Uterus (tissue), 4 donors: ENCODE data around the gene SPATA2. TPM values are rescaled to one million over a fixed set of nuclear protein-coding genes. Genes with fewer than 3 reads are reported as not detected.

Source experiments
- DNase-seq, 2 donors: peaks; one replicate each; pipeline ENCODE4 v3.0.0-alpha.2; 2019 to 2020
- H3K27ac ChIP-seq, 2 donors: fragments of 200-600 bp; sonication (generic); 1 replicate in 1 of 2; 2 replicates in 1 of 2; pipeline ENCODE4 v1.5.1; 2016 to 2018
- H3K27me3 ChIP-seq, 2 donors: fragments of 200-600 bp; sonication (generic); one replicate each; pipeline ENCODE4 v1.5.1; 2018 to 2019; ENCODE audit warnings: control low read depth in 1 of 2
- H3K36me3 ChIP-seq, 2 donors: fragments of 200-600 bp; sonication (generic); one replicate each; pipeline ENCODE4 v1.5.1; 2019; ENCODE audit warnings: control low read depth in 1 of 2
- H3K4me1 ChIP-seq, 2 donors: fragments of 200-600 bp; sonication (generic); one replicate each; pipeline ENCODE4 v1.5.1; 2018 to 2019; ENCODE audit warnings: control low read depth in 1 of 2
- H3K4me3 ChIP-seq, 2 donors: fragments of 200-600 bp; sonication (generic); 1 replicate in 1 of 2; 2 replicates in 1 of 2; pipeline ENCODE4 v1.5.1; 2018 to 2019; ENCODE audit warnings: mild to moderate bottlenecking in 1 of 2
- H3K9me3 ChIP-seq, 2 donors: fragments of 200-600 bp; sonication (generic); one replicate each; pipeline ENCODE4 v1.5.1; 2019; ENCODE audit warnings: control low read depth in 1 of 2
- CTCF ChIP-seq, 4 experiments: fragments of 200-600 bp in 2 of 4; fragments of 450-650 bp in 2 of 4; sonication (generic) in 2 of 4; IDR thresholded peaks; one replicate each; pipeline ENCODE4 v1.5.1; 2016 to 2019; ENCODE audit warnings: antibody characterized with exemption in 4 of 4, mild to moderate bottlenecking in 2 of 4, moderate library complexity in 1 of 4
- POLR2A ChIP-seq, 2 donors: fragments of 450-650 bp; IDR thresholded peaks; one replicate each; pipeline ENCODE4 v1.6.1; 2016; ENCODE audit warnings: antibody characterized with exemption in 2 of 2, mild to moderate bottlenecking in 1 of 2, moderate library complexity in 1 of 2
- intact Hi-C: fragments of 100-400 bp; cut with DNase I; formaldehyde crosslinking; loops from one replicate; pipeline ENCODE4 v1.15.1; 2023; ENCODE audit warnings: low total_unique reads
- total RNA-seq, 4 donors: library from RNA; depleted of rRNA in 3 of 4; stranded (reverse); fragments of >200 nt in 3 of 4; gene quantifications; one replicate each; pipeline versions ENCODE4 v1.1.0 to v1.2.4, GENCODE V29; 2014 to 2023
- donor health status: DM: yes; HTN: yes; CAD: no.

SPATA2 gene
- total RNA-seq, 4 donors from 2014 or later, result 2.4 to 9.2 (median 3.5) TPM

DNA sequence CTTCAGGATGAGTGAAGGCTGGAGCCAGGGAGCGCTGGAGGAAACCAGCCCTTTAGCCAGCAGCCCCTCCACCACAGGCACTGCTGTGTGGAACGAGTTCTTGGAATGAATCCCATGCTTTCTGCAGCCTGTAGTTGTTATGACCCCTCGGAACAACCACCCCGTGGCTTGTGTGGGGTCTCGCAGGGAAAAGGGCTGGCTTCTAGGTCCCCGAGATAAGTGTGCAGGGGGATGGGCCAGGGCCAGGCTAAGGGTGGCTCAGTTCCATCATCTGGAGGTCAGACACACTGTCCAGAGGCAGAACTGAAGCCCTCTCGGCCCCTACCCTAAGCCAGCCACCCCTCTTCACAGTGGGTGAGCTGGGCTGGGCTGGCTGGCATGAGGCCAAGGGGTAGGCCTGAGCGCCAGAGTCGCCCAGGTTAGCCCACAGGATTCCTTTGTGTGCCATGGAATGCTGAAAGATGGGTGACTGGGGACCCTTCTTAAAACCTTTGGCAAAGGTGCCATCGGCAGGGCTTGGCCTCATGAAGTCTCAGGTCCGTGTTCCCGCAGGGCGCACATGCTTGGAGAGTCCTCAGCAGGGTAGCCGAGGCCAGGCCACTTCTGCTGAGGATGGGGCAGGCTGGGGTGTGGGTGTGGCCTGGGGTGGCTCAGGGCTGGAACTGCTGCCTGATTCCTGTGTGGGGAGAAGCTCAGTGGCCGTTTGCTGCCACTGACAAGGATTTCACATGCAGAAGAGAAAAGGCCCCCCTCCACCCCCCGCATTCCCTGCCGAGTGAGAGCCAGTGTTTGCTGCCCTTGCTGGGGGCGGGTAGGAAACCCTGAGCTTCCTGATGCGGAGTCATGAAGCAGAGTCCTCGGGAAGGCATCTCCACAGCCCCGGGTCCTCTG lies 24.6 kb downstream of the SPATA2 start:
- Histone ChIP-seq H3K4me1 (peaks cover 0 to 6% of the 10 kb centered on the region in 2 donors), H3K4me3 (no peak overlapping the region), H3K36me3 (no peaks in the 10 kb centered on the region), H3K27ac (peak overlapping the region; percentile 58 to 68), H3K9me3 (no peaks in the 10 kb centered on the region), H3K27me3 (no peaks in the 10 kb centered on the region)
- TF ChIP-seq POLR2A (IDR thresholded peaks at IDR 0.05) (no peak), CTCF (IDR thresholded peaks at IDR 0.05) (no peak)
- DNase-seq, result peak in 1 of 2 donors; percentile 43
- intact Hi-C loops, result no loop called here

GRCh38 chr20:49889935-49890333 lies 25.4 kb downstream of the SPATA2 start:
- intact Hi-C loops, result loop anchor here (10.0 kb wide), 1 partner anchor 345 kb away; no protein-coding TSS in a partner anchor
- H3K4me1 ChIP-seq, result peaks cover 0 to 6% of the 10 kb centered on the region in 2 donors

GRCh38 chr20:49889001-49889934 lies 26.1 kb downstream of the SPATA2 start:
- peak overlapping the region; percentile 58 to 68 for H3K27ac ChIP-seq
- H3K9me3 ChIP-seq, result no peaks in the 10 kb centered on the region
- no peak overlapping the region for H3K4me3 ChIP-seq
- intact Hi-C loops, result loop anchor here (10.0 kb wide), 1 partner anchor 344 kb away; no protein-coding TSS in a partner anchor
- TF ChIP-seq CTCF (IDR thresholded peaks at IDR 0.05), result no peak
- no peak for TF ChIP-seq POLR2A (IDR thresholded peaks at IDR 0.05)
- H3K36me3 ChIP-seq, result no peaks in the 10 kb centered on the region
- no peak for DNase-seq
- H3K27me3 ChIP-seq, result no peaks in the 10 kb centered on the region
- H3K4me1 ChIP-seq, result peaks cover 0 to 6% of the 10 kb centered on the region in 2 donors

More at GRCh38 chr20:49889935-49890333, 25.4 kb downstream of the SPATA2 start:
- Histone ChIP-seq H3K27ac (peak overlapping the region; percentile 58 to 68), H3K27me3 (no peaks in the 10 kb centered on the region), H3K4me3 (no peak overlapping the region), H3K36me3 (no peaks in the 10 kb centered on the region), H3K9me3 (no peaks in the 10 kb centered on the region)
- no peak for TF ChIP-seq POLR2A (IDR thresholded peaks at IDR 0.05)
- no peak for TF ChIP-seq CTCF (IDR thresholded peaks at IDR 0.05)
- no peak for DNase-seq

DNA sequence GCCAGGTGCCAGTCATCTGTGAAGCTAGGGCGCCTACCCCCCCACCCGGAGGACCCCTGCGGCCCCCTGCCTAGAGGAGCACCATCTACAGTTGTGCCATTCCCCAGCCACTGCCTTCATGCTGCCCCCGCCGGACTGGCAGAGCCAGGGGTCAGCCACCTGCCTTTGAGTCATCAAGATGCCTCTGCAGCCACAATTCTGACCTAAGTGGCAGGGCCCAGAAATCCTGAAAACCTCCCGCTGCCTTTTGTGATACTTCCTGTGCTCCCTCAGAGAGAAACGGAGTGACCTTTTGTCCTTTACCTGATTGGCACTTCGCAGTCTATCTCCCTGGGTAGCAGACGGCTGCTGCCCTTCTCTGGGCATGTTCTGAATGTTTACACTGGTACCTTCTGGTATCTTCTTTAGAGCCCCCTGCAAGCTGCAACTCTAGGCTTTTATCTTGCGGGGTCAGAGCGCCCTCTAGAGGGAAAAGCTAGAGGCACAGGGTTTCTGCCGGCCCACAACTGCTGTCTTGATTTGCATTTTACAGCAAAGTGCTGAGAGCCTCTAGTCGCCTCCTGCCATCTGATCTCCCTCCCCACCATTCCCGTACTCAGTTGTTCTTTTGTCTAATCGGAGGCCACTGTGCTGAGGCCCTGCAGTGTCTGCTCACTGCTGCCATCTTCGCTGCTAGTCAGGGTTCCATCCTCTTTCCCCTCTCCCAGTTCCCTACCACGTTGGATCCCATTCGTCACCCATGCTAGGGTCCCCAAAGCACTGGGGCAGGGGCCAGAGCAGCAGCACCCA lies 26.9 kb downstream of the SPATA2 start:
- DNase-seq, result peak; percentile 47 to 52
- no peaks in the 10 kb centered on the region for H3K27me3 ChIP-seq
- intact Hi-C loops, result loop anchor here (10.0 kb wide), 1 partner anchor 344 kb away; no protein-coding TSS in a partner anchor

More for the DNA sequence above, 26.9 kb downstream of the SPATA2 start:
- Histone ChIP-seq H3K27ac (peak overlapping the region; percentile 64 to 70), H3K9me3 (no peaks in the 10 kb centered on the region), H3K36me3 (no peaks in the 10 kb centered on the region), H3K4me1 (peaks cover 0 to 5% of the 10 kb centered on the region in 2 donors), H3K4me3 (no peak overlapping the region)
- no peak for TF ChIP-seq POLR2A (IDR thresholded peaks at IDR 0.05)
- peak; percentile 51 to 68 (median 56) for TF ChIP-seq CTCF (IDR thresholded peaks at IDR 0.05)
